Tibial nerve (tissue), 3 donors: ENCODE measurements around the gene SPR.

Experiments
- CTCF ChIP-seq, 5 experiments: fragments of 200-600 bp in 3 of 5; fragments of 450-650 bp in 2 of 5; sonication (generic) in 3 of 5; IDR thresholded peaks; one replicate each; pipeline ENCODE4 v1.5.1; 2016 to 2019; ENCODE audit warnings: antibody characterized with exemption in 5 of 5, mild to moderate bottlenecking in 3 of 5, moderate library complexity in 2 of 5
- POLR2A ChIP-seq, 2 donors: fragments of 450-650 bp; IDR thresholded peaks; one replicate each; pipeline ENCODE4 v1.6.1; 2017; ENCODE audit warnings: antibody characterized with exemption in 2 of 2, mild to moderate bottlenecking in 2 of 2, moderate library complexity in 2 of 2

GRCh38 chr2:72893594-72894319, 6.5 kb downstream of the SPR start:
- TF ChIP-seq CTCF (IDR thresholded peaks at IDR 0.05) = peak in 4 of 5 experiments; percentile 23 to 38 (median 32)
- TF ChIP-seq POLR2A (IDR thresholded peaks at IDR 0.05) = no peak
